ENCODE measurements around the gene SLC16A5.
"Not testable (repeated sequence)": the region's sequence is repeated elsewhere in the genome, so short reads cannot be mapped to it uniquely, and the experiment has no call there.

Gene SLC16A5

DNA sequence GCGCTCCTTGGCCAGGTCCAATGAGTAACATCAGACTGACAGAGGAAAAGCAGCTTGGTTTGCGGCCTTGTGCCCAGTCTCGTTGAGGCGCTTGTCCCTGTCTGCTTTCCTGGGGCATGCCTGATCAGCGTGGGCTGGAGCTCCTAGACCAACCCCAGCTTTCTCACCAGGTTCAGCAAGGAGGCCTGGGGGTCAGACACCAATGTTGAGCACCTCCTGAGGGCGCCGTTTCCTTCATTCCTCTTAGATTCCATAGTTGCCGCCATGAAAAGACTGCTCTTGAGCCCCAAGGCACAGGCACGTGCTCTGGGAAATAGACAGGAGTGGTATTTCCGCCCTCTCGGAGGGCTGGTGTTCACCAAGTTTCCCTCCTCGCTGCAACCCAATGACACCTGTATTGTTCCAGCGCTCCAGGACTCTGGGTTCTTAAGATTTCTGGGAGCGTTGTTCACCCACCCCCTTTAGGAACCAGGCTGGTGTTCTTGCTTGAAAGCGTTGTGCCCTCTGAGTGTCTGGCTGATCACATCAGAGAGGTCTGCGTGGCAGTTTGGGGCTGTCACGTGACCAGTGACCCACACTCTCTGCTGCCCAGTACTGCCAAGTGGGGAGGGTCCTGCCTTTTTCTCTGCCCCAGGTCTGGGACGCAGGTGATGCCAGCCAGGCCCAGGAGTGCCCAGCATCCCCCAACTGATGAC lies 22.7 kb upstream of the SLC16A5 start:
- no peak for DNase-seq

DNA sequence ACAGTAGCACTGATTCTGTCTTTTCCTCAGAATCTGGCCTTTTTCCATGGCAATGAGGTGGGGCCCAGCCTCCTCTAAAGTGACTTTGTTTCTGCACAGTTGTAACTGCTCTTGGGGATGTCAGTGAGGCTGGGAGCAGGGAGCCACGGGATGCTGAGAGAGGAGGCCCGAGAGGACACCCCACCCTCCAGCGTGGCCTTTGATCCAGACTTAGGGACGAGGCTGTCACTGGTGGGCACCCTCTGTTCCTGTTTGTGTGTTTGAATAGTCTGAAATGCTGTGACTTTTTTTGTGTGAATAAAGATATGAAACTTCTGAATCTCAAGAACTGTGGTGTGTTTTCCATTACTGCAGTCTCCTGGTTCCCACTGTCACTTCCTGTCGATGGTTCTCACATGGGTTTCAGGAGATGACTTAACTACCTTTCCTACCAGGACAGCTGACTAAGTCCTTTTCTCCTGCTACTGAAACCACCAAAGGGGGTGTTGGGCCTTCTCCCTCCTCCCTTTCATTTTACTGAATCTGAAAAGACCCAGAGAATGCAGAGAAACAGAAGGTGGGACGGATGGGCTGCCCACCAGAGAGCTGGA lies 22.1 kb upstream of the SLC16A5 start:
- no peak for DNase-seq

DNA sequence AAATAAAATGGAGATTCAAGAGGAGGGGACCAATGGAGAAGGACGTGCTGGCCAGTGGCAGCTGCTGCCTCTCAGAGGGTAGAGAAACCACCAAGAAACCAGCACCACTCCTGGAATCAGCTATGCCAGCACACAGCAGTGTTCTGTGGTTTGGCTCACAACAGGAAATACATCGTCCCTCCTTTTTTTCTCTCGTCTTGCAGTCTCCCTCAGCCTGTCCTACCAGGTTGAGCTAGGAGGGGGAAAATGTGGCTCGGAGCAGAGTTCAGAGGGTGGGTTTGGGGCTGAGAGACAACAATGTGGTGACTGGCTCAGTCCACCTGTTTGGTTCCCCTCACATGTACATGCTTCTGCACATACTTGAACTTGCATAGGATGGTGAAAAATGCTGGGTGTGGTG lies 19.9 kb upstream of the SLC16A5 start:
- DNase-seq = no peak

DNA sequence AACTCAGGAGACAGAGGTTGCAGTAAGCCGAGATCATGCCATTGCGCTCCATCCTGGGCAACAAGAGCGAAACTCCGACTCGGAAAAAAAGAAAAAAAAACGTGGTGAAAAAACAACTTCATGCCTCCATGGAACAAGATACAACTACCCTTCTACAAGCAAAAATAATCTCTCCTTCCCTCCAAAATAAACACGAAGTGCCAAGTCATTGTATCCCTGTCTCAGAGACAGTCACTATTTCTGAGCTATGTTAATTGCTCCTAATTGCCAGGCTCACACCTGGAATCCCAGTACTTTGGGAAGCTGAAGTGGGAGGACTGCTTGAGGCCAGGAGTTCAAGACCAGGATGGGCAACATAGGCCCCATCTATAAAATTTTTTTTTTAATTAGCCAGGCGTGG lies 19.0 kb upstream of the SLC16A5 start:
- DNase-seq = no peak

DNA sequence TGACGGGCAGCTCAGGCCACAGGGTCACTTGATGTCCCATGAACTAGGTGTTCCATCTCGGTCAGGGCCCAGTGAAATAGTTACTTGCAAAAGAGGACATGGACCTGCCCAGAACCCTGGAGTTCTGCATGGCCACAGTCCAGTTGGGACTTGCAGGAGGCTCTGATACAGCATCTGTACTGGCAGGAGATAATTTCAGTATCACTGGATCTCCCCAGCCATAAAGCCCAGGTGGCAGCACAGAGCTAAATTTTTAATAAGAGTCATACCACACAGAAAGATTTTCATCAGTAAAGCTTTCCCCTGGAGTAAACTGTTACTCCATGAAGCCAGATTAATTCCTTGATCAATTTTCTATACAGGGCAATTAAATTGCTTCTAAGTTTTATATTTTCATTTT lies 18.0 kb upstream of the SLC16A5 start:
- DNase-seq = no peak

DNA sequence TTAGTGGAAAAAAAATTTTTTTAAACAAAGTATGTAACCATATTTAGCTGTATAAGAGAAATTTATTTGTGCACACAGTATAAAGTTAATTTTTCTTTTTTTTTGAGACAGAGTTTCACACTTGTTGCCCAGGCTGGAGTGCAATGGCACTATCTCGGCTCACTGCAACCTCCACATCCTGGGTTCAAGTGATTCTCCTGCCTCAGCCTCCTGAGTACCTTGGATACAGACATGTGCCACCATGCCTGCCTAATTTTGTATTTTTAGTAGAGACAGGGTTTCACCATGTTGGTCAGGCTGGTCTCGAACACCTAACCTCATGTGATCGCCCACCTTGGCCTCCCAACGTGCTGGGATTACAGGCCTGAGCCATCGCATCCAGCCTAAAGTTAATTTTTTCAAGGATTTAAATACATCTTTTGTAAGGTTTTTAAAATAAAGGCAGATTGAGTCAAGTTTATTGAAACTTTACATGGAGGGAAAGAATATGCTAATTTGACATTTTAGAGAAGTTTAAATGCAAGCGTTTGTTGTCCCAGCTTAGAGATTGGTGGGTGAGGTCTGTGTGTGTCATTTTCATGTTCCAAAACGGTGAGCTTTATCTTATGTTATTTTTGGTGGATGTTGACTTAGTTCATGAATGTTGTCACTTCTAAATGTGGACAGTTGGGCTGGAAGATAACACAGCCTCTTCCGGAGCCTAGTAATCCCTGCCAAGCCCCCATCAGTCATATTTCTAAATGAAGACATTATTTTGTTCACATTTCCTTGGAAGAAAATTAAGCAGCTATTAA lies 16.1 kb upstream of the SLC16A5 start:
- not testable (repeated sequence) for DNase-seq

DNA sequence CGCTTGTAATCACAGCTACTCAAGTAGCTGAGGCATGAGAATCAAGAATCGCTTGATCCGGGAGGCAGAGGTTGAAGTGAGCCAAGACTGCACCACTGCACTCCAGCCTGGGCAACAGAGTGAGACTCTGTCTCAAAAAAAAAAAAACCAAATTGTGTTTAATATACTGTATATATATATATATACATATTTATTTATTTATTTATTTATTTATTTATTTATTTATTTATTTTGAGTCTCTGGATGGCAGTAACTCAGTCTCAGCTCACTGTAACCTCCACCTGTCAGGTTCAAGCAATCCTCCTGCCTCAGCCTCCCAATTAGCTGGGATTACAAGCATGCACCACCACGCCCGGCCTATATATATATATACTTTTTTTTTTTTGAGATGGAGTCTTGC lies 14.8 kb upstream of the SLC16A5 start:
- DNase-seq = not testable (repeated sequence)

DNA sequence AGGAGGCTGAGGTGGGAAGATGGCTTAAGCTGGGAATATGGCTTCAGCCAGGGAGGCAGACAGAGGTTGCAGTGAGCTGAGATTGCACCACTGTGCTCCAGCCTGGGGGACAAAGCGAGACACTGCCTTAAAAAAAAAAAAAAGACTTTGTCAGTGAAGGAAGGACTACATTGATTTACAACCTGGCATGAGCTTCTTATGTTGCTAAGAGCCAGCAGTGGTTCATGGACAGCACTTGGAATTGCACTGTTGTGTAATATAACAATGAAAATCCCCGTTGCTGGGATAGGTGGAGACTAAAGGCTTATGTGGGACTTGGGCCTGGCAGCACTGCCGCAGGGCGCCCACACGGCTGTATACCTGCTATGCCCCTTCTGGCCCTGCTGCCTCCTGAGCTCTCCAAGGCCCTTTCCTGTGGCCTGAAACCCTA lies 14.1 kb upstream of the SLC16A5 start:
- no peak for DNase-seq

DNA sequence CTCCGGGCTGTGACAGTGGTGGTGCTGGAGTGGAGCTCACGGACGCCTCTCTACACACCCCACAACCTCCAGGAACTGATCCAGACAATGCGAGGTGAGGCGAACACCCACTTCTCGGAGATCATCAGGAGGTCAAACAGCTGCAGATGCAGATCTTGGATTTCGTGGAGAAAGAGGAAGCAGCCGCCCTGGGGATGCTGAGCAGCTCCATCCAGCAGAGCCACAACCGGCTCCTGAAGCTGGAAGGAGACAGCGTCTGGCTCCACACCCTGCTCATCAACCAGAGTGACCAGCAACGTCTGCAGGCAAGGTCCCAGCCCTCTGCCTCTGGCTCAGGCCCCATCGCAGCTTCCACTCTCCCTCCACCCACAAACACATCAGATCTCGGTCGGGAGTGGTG lies 13.2 kb upstream of the SLC16A5 start:
- no peak for DNase-seq

DNA sequence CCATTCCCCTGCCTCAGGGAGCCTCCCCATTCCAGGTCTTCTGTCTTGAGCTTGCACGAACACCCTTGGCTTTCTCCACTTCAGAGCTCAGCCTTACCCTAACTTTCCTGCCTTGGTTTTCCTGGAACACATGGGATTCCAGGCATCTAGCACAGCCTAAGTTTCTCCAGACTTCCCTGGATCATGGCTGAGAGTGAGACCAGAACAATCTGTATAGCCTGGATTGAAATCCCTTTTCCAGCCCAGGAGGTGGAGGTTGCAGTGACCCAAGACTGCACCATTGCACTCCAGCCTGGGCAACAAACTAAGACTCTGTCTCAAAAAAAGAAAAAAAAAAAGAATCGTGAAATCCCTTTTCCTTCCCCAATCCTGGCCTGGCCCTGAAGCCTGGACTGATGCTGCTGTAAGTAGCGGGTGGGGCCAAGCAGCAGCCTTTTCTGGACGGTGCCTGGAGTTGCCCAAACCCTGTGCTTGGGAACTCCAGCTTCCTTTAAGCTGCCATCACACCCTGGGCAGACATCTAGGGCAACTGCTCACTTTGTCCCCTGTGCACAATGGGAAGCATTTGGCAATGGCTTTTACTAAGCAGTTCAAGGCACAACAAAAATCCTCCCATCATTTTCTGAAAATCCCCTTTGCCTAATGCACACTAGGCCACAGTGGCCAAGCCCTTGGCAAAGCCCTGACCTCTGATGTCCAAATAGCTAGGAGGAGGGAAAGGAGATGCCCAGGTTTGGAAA lies 12.0 kb upstream of the SLC16A5 start:
- no peak for DNase-seq

DNA sequence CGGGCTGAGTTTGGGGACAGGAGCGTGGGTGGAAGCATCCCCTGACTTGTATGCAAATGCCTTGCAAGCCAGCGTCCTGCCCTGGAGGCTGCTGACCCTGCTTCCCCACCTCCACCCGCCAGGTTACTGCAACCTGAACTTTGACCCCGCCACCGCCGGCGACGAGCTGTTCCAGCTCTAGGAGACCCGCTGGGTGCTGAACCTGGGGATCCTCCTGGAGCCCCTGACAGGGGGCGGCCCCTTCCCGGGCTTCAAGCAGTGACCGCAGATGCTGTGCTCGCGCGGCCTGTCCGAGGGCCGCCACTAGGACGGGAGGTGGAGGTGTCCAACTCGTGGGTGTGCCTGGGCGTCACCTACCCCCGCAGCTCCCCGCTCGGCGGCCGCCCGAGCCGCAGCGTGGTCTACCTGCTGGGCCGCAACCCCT lies 10.7 kb upstream of the SLC16A5 start:
- no peak for DNase-seq

DNA sequence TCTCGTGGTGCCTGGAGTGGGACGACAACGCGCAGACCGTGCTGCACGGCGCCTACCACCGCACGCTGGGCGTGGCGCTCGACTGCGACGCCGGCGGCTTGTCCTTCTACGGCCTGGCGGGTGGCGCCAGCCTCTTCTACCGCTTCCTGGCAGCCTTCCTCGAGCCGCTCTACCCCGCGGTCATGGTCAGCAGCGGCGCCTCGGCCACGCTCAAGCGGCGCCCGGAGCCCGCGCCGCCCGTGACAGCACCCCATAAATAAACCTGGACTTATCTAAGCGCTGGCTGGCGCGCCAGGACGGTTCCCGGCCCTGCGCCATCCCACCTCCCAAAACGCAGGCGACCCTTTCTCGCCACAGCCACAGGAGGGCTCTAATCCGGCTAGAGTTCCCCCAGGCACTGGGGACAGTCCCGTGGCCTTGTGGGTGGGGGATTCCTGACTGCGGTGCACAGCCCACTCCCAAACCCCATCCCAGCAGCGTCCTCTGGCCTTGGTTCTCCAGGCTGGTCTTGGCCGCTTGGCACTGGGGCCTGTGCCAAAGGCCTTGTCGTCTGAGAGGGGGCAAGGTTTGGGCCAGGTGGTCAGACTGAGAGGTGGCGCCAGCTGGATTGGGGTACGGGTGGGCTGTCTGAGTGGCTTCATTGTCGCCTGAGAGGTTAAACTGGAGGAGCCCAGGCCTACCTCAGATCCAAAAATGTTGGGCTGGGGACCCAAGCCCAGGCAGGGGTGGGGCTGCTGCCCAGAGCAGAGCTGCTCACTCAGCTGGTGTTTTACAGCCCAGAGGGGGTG lies 10.1 kb upstream of the SLC16A5 start:
- DNase-seq = no peak

DNA sequence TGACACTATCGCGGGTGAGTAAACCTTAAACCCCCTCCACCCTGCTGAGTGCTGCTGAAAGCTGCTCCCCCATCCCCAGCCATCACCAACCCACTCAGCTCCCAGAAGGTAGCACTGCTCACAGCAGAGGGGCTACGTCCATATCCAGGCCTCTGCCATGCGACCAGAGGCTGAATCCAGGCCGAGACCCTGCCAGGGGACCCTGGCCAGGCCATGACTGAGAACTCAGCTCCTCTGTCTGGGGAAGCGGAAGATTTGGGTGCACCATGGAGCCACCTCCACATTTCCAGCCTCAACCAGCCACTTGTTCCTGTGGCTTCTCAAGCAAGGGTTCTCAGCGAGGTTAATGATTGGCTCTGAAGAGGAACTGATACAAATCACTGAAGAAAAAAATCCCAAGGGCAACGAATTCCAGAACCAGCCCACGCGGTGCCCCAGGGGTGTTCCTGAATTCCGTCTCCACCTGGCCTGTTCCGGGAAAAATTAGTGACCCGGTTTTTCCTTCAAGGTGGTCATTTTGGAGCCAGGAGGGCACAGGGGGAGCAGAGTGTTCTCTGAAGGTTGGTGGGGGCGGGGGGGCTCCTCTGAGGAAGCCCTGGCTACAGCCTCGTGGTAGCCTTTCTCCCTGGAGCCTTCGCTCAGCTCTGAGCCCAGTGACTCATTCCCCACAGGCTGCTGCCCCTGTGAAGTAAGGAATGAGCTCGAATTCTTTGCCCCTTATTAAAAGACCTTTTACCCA lies 9.3 kb upstream of the SLC16A5 start:
- DNase-seq = no peak

DNA sequence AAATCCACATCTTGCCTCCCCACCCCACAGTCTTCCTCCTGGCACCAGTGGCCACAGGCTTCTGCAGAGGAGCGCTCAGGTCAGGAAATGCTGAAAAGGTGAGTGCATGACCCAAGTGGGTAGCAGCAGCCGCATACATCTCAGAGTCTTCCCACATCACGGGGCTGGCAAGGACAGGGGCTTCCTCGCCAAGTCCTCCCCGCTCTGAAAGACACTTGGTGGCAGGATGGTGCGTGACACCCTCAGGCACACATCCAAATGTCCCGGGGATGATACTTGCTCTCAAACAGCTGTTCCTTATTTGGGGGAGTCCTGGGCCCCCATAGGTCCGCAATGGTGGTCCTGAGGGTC lies 8.8 kb upstream of the SLC16A5 start:
- DNase-seq = no peak

DNA sequence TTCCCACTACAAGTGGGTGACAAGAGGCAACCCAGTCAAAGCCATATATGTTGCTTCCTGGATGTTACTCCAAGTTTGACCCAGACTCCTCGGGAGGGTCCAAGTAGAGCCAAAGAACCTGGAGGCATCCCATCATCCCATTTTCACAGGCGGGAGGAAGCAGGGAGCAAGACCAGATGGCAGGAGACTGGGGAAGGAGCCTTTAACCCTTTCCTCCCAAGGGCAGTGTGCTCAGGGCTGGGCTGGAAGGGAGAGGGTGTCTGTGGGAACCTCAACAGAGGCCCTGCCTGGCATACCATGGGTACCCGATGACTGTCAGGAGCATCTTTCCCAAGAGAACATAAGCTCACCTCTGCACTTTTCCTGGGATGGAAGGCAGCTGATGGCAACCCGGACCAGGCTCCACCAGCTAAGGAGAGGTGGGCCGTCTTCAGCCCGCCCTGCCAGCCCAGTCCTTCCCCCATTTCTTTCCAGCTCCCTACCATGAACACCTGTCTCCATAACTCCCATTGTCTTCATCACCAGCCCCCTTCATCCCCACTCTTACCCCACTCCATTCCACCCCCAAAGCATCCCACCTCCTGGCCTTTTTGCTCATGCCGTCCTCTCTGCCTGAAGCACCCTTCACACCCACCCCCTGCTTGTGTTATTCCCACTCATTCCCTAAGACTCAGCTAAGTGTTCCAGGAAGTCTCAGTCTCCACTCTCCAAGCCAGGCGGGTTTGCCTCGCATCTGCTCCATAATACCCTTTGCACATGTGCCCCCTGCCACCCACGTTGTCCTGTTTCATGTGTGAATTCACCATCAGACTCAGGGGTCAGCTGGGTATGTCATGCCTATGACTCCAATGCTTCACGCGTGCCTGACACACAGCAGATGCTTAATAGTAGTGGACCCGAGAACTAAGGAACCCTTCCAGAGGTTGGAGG lies 5.9 kb upstream of the SLC16A5 start:
- DNase-seq = no peak

DNA sequence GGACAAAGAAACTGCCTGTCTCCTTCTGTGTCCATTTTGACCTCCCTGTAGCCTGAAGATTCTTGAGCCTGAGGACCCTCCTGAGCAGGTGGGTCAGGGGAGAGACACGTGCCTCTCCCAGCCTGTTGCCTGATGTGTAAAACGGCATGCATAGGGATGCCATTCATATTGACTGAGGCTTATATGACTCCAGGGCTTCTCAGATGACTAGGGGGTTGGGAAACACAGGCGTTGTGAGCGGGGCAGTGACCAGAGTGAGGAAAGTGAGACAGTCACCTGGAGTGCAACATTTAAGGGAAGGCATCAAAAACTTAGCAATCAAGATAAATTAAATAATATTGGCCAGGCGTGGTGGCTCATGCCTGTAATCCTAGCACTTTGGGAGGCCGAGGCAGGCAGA lies 5.1 kb upstream of the SLC16A5 start:
- no peak for DNase-seq

DNA sequence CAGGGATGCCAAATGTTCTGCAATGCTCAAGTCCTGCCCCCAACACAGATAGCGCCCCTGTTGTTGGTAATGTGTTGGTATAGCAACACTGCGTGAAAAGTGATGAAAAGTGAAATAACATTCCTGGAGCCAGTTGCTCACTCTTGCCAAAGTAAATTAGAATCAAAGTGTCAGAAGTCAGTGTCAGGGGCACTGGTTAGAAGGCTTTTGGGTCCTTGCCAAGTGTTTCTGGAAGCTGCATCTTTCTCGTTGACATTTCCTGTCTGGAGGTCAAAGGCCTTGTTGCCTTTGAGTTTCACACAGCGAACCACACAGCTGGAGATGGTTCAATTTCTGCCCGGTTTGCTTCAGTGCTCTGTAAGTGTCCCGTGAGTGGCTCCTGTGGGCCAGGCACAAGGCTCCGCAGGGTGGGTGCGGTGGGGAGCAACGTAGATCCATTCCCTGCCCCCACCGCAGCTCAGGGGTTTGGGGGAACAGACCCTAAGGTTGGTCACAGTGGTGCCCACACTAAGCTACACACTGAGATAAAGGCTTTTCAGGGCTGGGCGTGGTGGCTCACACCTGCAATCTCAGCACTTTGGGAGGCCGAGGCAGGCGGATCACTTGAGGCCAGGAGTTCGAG lies 3.6 kb upstream of the SLC16A5 start:
- no peak for DNase-seq

DNA sequence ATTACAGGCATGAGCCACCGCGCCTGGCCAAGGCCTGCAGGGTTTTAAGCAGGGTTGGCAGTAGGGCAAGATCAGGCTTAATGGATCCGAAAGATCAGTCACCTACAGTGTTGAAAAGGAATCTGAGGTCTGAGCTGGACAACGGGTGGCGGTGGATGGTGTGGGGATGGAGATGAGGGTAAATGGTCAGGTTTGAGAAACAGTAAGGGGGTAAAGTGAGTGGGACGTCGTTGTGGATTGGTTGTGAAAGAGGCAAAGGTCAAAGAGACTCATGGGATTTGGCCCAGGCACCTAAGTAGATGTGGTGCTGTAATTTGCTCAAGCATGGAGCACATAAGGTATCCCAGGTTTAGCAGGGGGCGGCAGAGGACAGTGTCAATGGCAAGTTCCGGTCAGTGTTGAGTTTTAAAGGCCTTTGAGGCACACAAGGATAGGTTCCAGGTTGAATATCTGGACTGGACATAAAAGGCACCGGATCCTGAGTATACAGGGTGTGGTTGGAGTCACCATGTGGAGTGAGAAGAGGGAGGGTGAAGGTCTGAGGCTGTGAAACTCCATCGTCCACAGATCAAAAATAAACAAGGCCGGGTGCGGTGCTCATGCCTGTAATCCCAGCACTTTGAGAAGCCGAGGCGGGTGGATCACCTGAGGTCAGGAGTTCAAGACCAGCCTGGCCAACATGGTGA lies 1.1 kb upstream of the SLC16A5 start:
- DNase-seq = no peak

DNA sequence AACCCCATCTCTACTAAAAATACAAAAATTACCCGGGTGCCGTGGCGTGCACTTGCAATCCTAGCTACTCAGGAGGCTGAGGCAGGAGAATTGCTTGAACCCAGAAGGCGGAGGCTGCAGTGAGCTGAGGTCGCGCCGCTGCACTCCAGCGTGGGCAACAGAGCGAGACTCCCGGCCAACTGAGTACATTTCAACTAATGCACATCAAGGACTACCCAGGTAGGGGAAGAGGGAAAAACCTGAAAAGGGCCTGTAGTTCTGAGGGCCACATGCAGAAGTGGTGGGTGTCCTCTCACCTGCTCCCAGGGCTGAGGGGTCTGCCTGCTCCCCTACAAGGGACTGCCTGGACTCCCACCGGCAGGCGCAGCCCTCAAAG lies 584 bp upstream of the SLC16A5 start:
- no peak for DNase-seq
